H1 (cell line): ENCODE measurements around the gene TLE3. TPM values are rescaled to one million over a fixed set of nuclear protein-coding genes. Genes with fewer than 3 reads are reported as not detected.

ENCODE experiments used
- CTCF ChIA-PET: fragments of 300-600 bp; sonication (Branson Sonifier 250); formaldehyde crosslinking; loops from one replicate; lab custom pipeline; 2021; ENCODE audit not compliant: partially characterized antibody; lab: Charles Lee
- POLR2A ChIA-PET: fragments of 300-600 bp; sonication (Branson Sonifier 250); formaldehyde crosslinking; loops from one replicate; lab custom pipeline; 2021; ENCODE audit warnings: inconsistent platforms; ENCODE audit not compliant: partially characterized antibody; lab: Charles Lee
- DNase-seq, 2 experiments: peaks; one replicate each; pipeline versions ENCODE4 v3.0.0 to v3.0.0-alpha.2; 2010 to 2022; ENCODE audit warnings: low spot score in 2 of 2, low read depth in 1 of 2, mixed read lengths in 1 of 2
- FAIRE-seq: peaks from 2 replicates; lab custom pipeline; 2011; peaks lifted over from hg19 to GRCh38; lab: Jason Lieb, UNC
- H2AFZ ChIP-seq: 2 replicates; pipeline ENCODE4 v1.8.1; 2012; ENCODE audit warnings: low read length, inconsistent platforms
- H2AK5ac ChIP-seq: 2 replicates; pipeline ENCODE4 v1.6.1; 2013; ENCODE audit warnings: low read depth, low read length
- H2BK120ac ChIP-seq: replicated peaks from 2 replicates; pipeline ENCODE3; 2013; ENCODE audit warnings: low read depth, low read length, inconsistent platforms
- H2BK12ac ChIP-seq: 2 replicates; pipeline ENCODE4 v1.6.1; 2013; ENCODE audit warnings: low read depth, low read length
- H2BK15ac ChIP-seq: 2 replicates; pipeline ENCODE4 v1.6.1; 2013; ENCODE audit warnings: low read length
- H2BK20ac ChIP-seq: 2 replicates; pipeline ENCODE4 v1.6.1; 2013; ENCODE audit warnings: low read length
- H2BK5ac ChIP-seq: 2 replicates; pipeline ENCODE4 v1.6.1; 2013; ENCODE audit warnings: low read depth, low read length
- H3K14ac ChIP-seq: 2 replicates; pipeline ENCODE4 v1.6.1; 2013; ENCODE audit warnings: inconsistent platforms; ENCODE audit not compliant: insufficient read length
- H3K18ac ChIP-seq: 2 replicates; pipeline ENCODE4 v1.6.1; 2013; ENCODE audit warnings: low read length; ENCODE audit errors: extremely low read depth
- H3K23ac ChIP-seq: 2 replicates; pipeline ENCODE4 v1.6.1; 2013; ENCODE audit warnings: inconsistent platforms; ENCODE audit not compliant: insufficient read length
- H3K23me2 ChIP-seq: 2 replicates; pipeline ENCODE4 v1.6.1; 2013; ENCODE audit warnings: low read depth, low read length
- H3K27ac ChIP-seq: 2 replicates; pipeline ENCODE4 v1.6.1; 2011; ENCODE audit warnings: low read depth, low read length, inconsistent platforms
- H3K27me3 ChIP-seq, 4 experiments: replicated peaks in 1 of 4; 1 replicate in 1 of 4; 2 replicates in 3 of 4; pipeline versions ENCODE4 v1.6.1 to v1.8.1; 2011 to 2013; ENCODE audit warnings: low read length in 3 of 4, mild to moderate bottlenecking in 3 of 4, inconsistent platforms in 2 of 4, mixed read lengths in 2 of 4, moderate library complexity in 1 of 4; ENCODE audit not compliant: control insufficient read depth in 3 of 4, insufficient read depth in 3 of 4; ENCODE audit errors: extremely low read depth in 1 of 4
- H3K36me3 ChIP-seq, 4 experiments: 2 replicates each; pipeline versions ENCODE4 v1.6.1 to v1.8.1; 2011 to 2013; ENCODE audit warnings: mild to moderate bottlenecking in 4 of 4, low read length in 3 of 4, moderate library complexity in 2 of 4, control low read depth in 1 of 4, inconsistent platforms in 1 of 4; ENCODE audit not compliant: insufficient read depth in 4 of 4, control insufficient read depth in 2 of 4
- H3K4ac ChIP-seq: replicated peaks from 2 replicates; pipeline ENCODE3; 2013; ENCODE audit warnings: low read length, low read depth, mixed read lengths, inconsistent platforms; ENCODE audit not compliant: insufficient read length
- H3K4me1 ChIP-seq, 4 experiments: replicated peaks in 1 of 4; 1 replicate in 1 of 4; 2 replicates in 3 of 4; pipeline versions ENCODE4 v1.6.1 to v1.8.1; 2011 to 2013; ENCODE audit warnings: low read length in 3 of 4, inconsistent platforms in 2 of 4, mixed read lengths in 1 of 4; ENCODE audit not compliant: insufficient read depth in 4 of 4, control insufficient read depth in 3 of 4
- H3K4me2 ChIP-seq, 2 experiments: 2 replicates each; pipeline versions ENCODE4 v1.6.1 to v1.8.1; 2011 to 2013; ENCODE audit warnings: low read depth in 2 of 2, low read length in 2 of 2, control low read depth in 1 of 2, inconsistent platforms in 1 of 2, mild to moderate bottlenecking in 1 of 2; ENCODE audit not compliant: insufficient read depth in 1 of 2
- H3K4me3 ChIP-seq, 4 experiments: fragments of 200-600, 300-600 bp in 1 of 4; sonication (generic), shearing (Covaris generic), sonication (Bioruptor Twin) in 1 of 4; 2 replicates each; pipeline versions ENCODE4 v1.5.1 to v1.8.1; 2011 to 2016; ENCODE audit warnings: low read length in 4 of 4, low read depth in 3 of 4, control low read depth in 2 of 4, inconsistent platforms in 2 of 4, mild to moderate bottlenecking in 2 of 4, mixed read lengths in 1 of 4, moderate library complexity in 1 of 4; ENCODE audit not compliant: insufficient read depth in 2 of 4; ENCODE audit errors: extremely low read depth in 1 of 4
- H3K56ac ChIP-seq: replicated peaks from 2 replicates; pipeline ENCODE3; 2013; ENCODE audit warnings: low read depth, mild to moderate bottlenecking, mixed read lengths, low read length, inconsistent platforms; ENCODE audit not compliant: insufficient read length
- H3K79me1 ChIP-seq: 2 replicates; pipeline ENCODE4 v1.6.1; 2013; ENCODE audit warnings: low read depth, low read length, control low read depth
- H3K79me2 ChIP-seq, 2 experiments: 2 replicates each; pipeline versions ENCODE4 v1.6.1 to v1.8.1; 2012 to 2013; ENCODE audit warnings: low read length in 2 of 2, mild to moderate bottlenecking in 2 of 2, inconsistent platforms in 1 of 2; ENCODE audit not compliant: insufficient read depth in 2 of 2, control insufficient read depth in 1 of 2
- H3K9ac ChIP-seq, 4 experiments: replicated peaks in 1 of 4; 1 replicate in 1 of 4; 2 replicates in 3 of 4; pipeline versions ENCODE4 v1.6.1 to v1.8.1; 2011 to 2013; ENCODE audit warnings: low read depth in 3 of 4, low read length in 3 of 4, control low read depth in 2 of 4, mild to moderate bottlenecking in 2 of 4, moderate library complexity in 2 of 4, inconsistent platforms in 1 of 4; ENCODE audit errors: extremely low read depth in 1 of 4
- H3K9me3 ChIP-seq, 2 experiments: 2 replicates each; pipeline versions ENCODE4 v1.6.1 to v1.8.1; 2012 to 2013; ENCODE audit warnings: mild to moderate bottlenecking in 2 of 2, moderate library complexity in 2 of 2, control low read depth in 1 of 2, inconsistent platforms in 1 of 2, low read depth in 1 of 2, low read length in 1 of 2, mixed read lengths in 1 of 2; ENCODE audit not compliant: insufficient read depth in 2 of 2
- H4K20me1 ChIP-seq, 2 experiments: replicated peaks in 1 of 2; 2 replicates each; pipeline versions ENCODE3 to v1.8.1; 2011 to 2013; ENCODE audit warnings: inconsistent platforms in 2 of 2, low read length in 2 of 2, mild to moderate bottlenecking in 1 of 2; ENCODE audit not compliant: insufficient read depth in 2 of 2, control insufficient read depth in 1 of 2
- H4K5ac ChIP-seq: 2 replicates; pipeline ENCODE4 v1.6.1; 2013; ENCODE audit warnings: low read length, low read depth, mixed read lengths, inconsistent platforms; ENCODE audit not compliant: insufficient read length
- H4K8ac ChIP-seq: 2 replicates; pipeline ENCODE4 v1.8.0; 2013; ENCODE audit warnings: mild to moderate bottlenecking, moderate library complexity, low read length, inconsistent platforms; ENCODE audit not compliant: insufficient read depth; ENCODE audit errors: extremely low read depth
- H4K91ac ChIP-seq: replicated peaks from 2 replicates; pipeline ENCODE3; 2013; ENCODE audit warnings: low read length, mixed read lengths, inconsistent platforms; ENCODE audit not compliant: insufficient read length
- ASH2L ChIP-seq: fragments of 200-600, 300-600 bp; sonication (generic); IDR thresholded peaks from one replicate; pipeline ENCODE4 v1.7.1; 2017; ENCODE audit warnings: low read length
- CBX5 ChIP-seq: fragments of 300-800, 300-1000 bp; sonication (generic); IDR thresholded peaks from 2 replicates; pipeline ENCODE4 v1.7.1; 2016; ENCODE audit warnings: antibody characterized with exemption, low read length, low read depth
- CTCF ChIP-seq, 3 experiments: IDR thresholded peaks; 1 replicate in 2 of 3; 2 replicates in 1 of 3; pipeline versions ENCODE4 v1.5.1 to v1.6.1; 2011; ENCODE audit warnings: low read length in 3 of 3, mild to moderate bottlenecking in 3 of 3, inconsistent platforms in 2 of 3, low read depth in 1 of 3, moderate library complexity in 1 of 3; ENCODE audit not compliant: insufficient read depth in 1 of 3; ENCODE audit errors: control extremely low read depth in 1 of 3
- EGR1 ChIP-seq: IDR thresholded peaks from 2 replicates; pipeline ENCODE4 v1.6.1; 2011; ENCODE audit warnings: low read depth, low read length, borderline replicate concordance
- GABPA ChIP-seq: IDR thresholded peaks from 2 replicates; pipeline ENCODE4 v1.6.1; 2011; ENCODE audit warnings: mild to moderate bottlenecking, low read length, moderate library complexity, borderline replicate concordance; ENCODE audit not compliant: insufficient read depth
- HDAC2 ChIP-seq, 2 experiments: fragments of 300-600 bp in 1 of 2; sonication (generic) in 1 of 2; IDR thresholded peaks; 2 replicates each; pipeline ENCODE4 v1.6.1; 2011 to 2012; ENCODE audit warnings: low read depth in 2 of 2, low read length in 2 of 2, mild to moderate bottlenecking in 2 of 2, moderate library complexity in 2 of 2, borderline replicate concordance in 1 of 2, inconsistent platforms in 1 of 2
- KDM4A ChIP-seq: IDR thresholded peaks from one replicate; pipeline ENCODE4 v1.7.1; 2012; ENCODE audit warnings: low read depth, mild to moderate bottlenecking, moderate library complexity, low read length, inconsistent platforms; ENCODE audit not compliant: severe bottlenecking
- RXRA ChIP-seq: IDR thresholded peaks from 2 replicates; pipeline ENCODE4 v1.6.1; 2011; ENCODE audit warnings: low read depth, mild to moderate bottlenecking, low read length, moderate library complexity; ENCODE audit not compliant: insufficient read depth
- SAP30 ChIP-seq: fragments of 300-600 bp; sonication (generic); IDR thresholded peaks from 2 replicates; pipeline ENCODE4 v1.7.1; 2012; ENCODE audit warnings: low read length, moderate library complexity, mild to moderate bottlenecking, inconsistent platforms; ENCODE audit not compliant: insufficient read depth, insufficient replicate concordance
- SP1 ChIP-seq: IDR thresholded peaks from 2 replicates; pipeline ENCODE4 v1.6.1; 2011; ENCODE audit warnings: low read depth, low read length
- TBP ChIP-seq: IDR thresholded peaks from 2 replicates; pipeline ENCODE4 v1.6.1; 2011; ENCODE audit warnings: low read depth, low read length, improper control_type of control experiment
- WGBS, 2 experiments: shearing (Covaris generic) in 1 of 2; methylation state at CpG; one replicate each; pipeline versions ENCODE4 v1.1.6 to v1.1.7; 2013 to 2015; ENCODE audit warnings: low lambda C conversion rate in 2 of 2, mixed read lengths in 2 of 2, inconsistent platforms in 1 of 2, low coverage in 1 of 2, missing lambda C conversion rate in 1 of 2; ENCODE audit not compliant: insufficient replicate concordance in 2 of 2, insufficient coverage in 1 of 2, insufficient read length in 1 of 2; ENCODE audit errors: extremely low coverage in 1 of 2, missing lambda C conversion rate in 1 of 2; 5-methylcytosine and 5-hydroxymethylcytosine counted together
- polyA plus RNA-seq, 7 experiments: library from polyadenylated mRNA; depleted of rRNA in 3 of 7; stranded (reverse) in 5 of 7; unstranded in 2 of 7; fragments of >200 nt in 5 of 7; fragments of 200-250 nt in 2 of 7; gene quantifications; 1 replicate in 5 of 7; 2 replicates in 1 of 7; 4 replicates in 1 of 7; pipeline versions ENCODE4 v1.2.1 to v1.2.3, GENCODE V29; 2011 to 2013; ENCODE audit warnings: missing spikeins in 2 of 7, mixed read lengths in 2 of 7
- total RNA-seq: library from RNA; stranded (reverse); fragmentation: NEBNext Ultra II Directional; extraction: Animal tissue kit (Norgen Biotek cat#: 25700); gene quantifications from 2 replicates; pipeline ENCODE4 v1.2.1, GENCODE V29; 2021

The TLE3 gene
- total and polyA plus RNA-seq, 2 of the 8 experiments (the other 6 are each of a cell fraction or from before 2014, with no cell fraction given) = 25.1 to 61.2 TPM

DNA sequence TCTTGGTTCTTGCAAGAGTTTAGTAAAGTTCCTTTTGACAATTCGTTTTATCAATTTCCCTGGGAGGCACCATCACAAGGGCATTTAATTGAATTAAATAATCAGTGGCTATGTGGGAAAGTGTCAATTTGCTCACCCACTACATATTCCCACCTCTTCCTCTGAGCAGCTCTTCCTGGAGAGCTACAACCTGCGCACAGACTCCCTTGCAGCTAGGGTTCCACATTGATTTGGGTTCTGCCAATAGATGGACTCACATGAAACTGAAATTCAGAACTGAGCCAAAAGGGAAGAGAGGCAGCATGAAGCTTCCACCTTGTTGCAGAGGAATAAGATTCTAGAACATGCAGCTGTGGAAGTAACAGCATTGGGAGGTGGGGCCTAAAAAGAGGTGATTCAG is 94.8 kb downstream of the TLE3 start:
- peaks cover 6 to 9% of the 10 kb centered on the region in 2 experiments; a peak in 2 of 4 replicates for H3K9me3 ChIP-seq
- H3K36me3 ChIP-seq = no peaks in the 10 kb centered on the region
- no peaks in the 10 kb centered on the region for H3K79me2 ChIP-seq
- 95% methylated on average over 2 of the region's 2 CpGs; no CpG with 5 or more reads in 1 of the 2 experiments for WGBS, 2 experiments
- H3K27ac ChIP-seq = no peak overlapping the region
- 0 out of 2 replicates have a peak, but pooled peaks cover 2% of the 10 kb centered on the region for H3K23me2 ChIP-seq
- H3K4me1 ChIP-seq = peaks cover 0 to 3% (median 0%) of the 10 kb centered on the region in 4 experiments; a peak in 1 of 7 replicates
- no peak overlapping the region for H2BK120ac ChIP-seq
- ChIA-PET CTCF (no interaction called here), POLR2A (no interaction called here)
- DNase-seq = no peak
- H4K8ac ChIP-seq = no peak overlapping the region
- FAIRE-seq = no peak
- no peak overlapping the region for H3K4me3 ChIP-seq
- H3K23ac ChIP-seq = no peak overlapping the region
- H2BK5ac ChIP-seq = no peak overlapping the region
- H2BK12ac ChIP-seq = no peak overlapping the region
- H3K56ac ChIP-seq = no peak overlapping the region
- no peak overlapping the region for H2AK5ac ChIP-seq
- H3K27me3 ChIP-seq = no peaks in the 10 kb centered on the region
- H3K4ac ChIP-seq = no peak overlapping the region
- no peak overlapping the region for H2BK15ac ChIP-seq
- H3K14ac ChIP-seq = no peak overlapping the region
- no peak overlapping the region for H2BK20ac ChIP-seq
- no peak overlapping the region for H2AFZ ChIP-seq
- no peak overlapping the region for H3K9ac ChIP-seq
- no peak overlapping the region for H3K4me2 ChIP-seq
- H3K18ac ChIP-seq = no peak overlapping the region
- H4K20me1 ChIP-seq = no peaks in the 10 kb centered on the region
- no peak overlapping the region for H4K91ac ChIP-seq
- no peak overlapping the region for H4K5ac ChIP-seq
- no peaks in the 10 kb centered on the region for H3K79me1 ChIP-seq
- no peak for TF ChIP-seq GABPA
- no peak for TF ChIP-seq ASH2L
- TF ChIP-seq CBX5 = no peak
- TF ChIP-seq HDAC2 (IDR thresholded peaks at IDR 0.05; ENCODE audit: borderline replicate concordance in 1 of 2, low read depth in 2 of 2, low read length in 2 of 2) = no peak
- TF ChIP-seq EGR1 = no peak
- no peak for TF ChIP-seq SP1
- no peak for TF ChIP-seq TBP
- TF ChIP-seq CTCF (IDR thresholded peaks at IDR 0.05; ENCODE audit: control extremely low read depth in 1 of 3, insufficient read depth in 1 of 3, low read depth in 1 of 3, low read length in 3 of 3) = no peak
- TF ChIP-seq SAP30 = no peak
- TF ChIP-seq RXRA = no peak
- no peak for TF ChIP-seq KDM4A
